GM18907 (cell line): ENCODE results near the gene SIRT7.
"Not testable (repeated sequence)": the region's sequence is repeated elsewhere in the genome, so short reads cannot be mapped to it uniquely, and the experiment has no call there.

Experiments used
- ATAC-seq: cut with Tn5 transposase; IDR thresholded peaks from one replicate; pipeline ENCODE4 v1.9.1; 2021; ENCODE audit warnings: mild to moderate bottlenecking, moderate library complexity; ENCODE audit not compliant: unreplicated experiment

Gene SIRT7

GRCh38 chr17:81955058-81955681 is 37.2 kb upstream of the SIRT7 start:
- ATAC-seq = no peak

GRCh38 chr17:81954131-81955057 is 36.4 kb upstream of the SIRT7 start:
- no peak for ATAC-seq

- ATAC-seq = not testable (repeated sequence)
Observed at GRCh38 chr17:81953443-81953842, 35.5 kb upstream of the SIRT7 start.

- ATAC-seq = no peak
Observed at GRCh38 chr17:81952792-81953228, 34.8 kb upstream of the SIRT7 start.

- no peak for ATAC-seq
Observed at GRCh38 chr17:81951785-81952684, 34.1 kb upstream of the SIRT7 start.

- no peak for ATAC-seq
Observed at GRCh38 chr17:81950501-81950900, 32.5 kb upstream of the SIRT7 start.

- ATAC-seq = no peak
Observed at GRCh38 chr17:81948635-81949378, 30.8 kb upstream of the SIRT7 start.

- no peak for ATAC-seq
Observed at GRCh38 chr17:81947189-81947588, 29.2 kb upstream of the SIRT7 start, which contains the start of gene MYADML2. Gene MYADML2 (minus strand): TSS chr17:81947233. CDS start chr17:81941741, 5,492 bp downstream.

GRCh38 chr17:81944858-81945257 is 26.9 kb upstream of the SIRT7 start:
- no peak for ATAC-seq

GRCh38 chr17:81942167-81942553 is 24.2 kb upstream of the SIRT7 start:
- ATAC-seq = no peak

GRCh38 chr17:81941484-81942166 is 23.6 kb upstream of the SIRT7 start:
- ATAC-seq = no peak

GRCh38 chr17:81940538-81941483 is 22.8 kb upstream of the SIRT7 start:
- ATAC-seq = no peak

GRCh38 chr17:81939881-81940385 is 22.0 kb upstream of the SIRT7 start:
- ATAC-seq = no peak

GRCh38 chr17:81939218-81939617 is 21.2 kb upstream of the SIRT7 start:
- ATAC-seq = no peak

- no peak for ATAC-seq
Observed at GRCh38 chr17:81935709-81936084, 17.7 kb upstream of the SIRT7 start.

GRCh38 chr17:81934850-81935708 is 17.1 kb upstream of the SIRT7 start:
- ATAC-seq = no peak

- ATAC-seq = no peak
Observed at GRCh38 chr17:81934098-81934757, 16.3 kb upstream of the SIRT7 start.
